HG03095 (cell line): ENCODE measurements around the gene FCN3.

Experiments used
- ATAC-seq: cut with Tn5 transposase; IDR thresholded peaks from one replicate; pipeline ENCODE4 v1.9.1; 2021; ENCODE audit warnings: moderate library complexity; ENCODE audit not compliant: unreplicated experiment

FCN3 gene

GRCh38 chr1:27360159-27361043 is 14.2 kb downstream of the FCN3 start:
- no peak for ATAC-seq

DNA sequence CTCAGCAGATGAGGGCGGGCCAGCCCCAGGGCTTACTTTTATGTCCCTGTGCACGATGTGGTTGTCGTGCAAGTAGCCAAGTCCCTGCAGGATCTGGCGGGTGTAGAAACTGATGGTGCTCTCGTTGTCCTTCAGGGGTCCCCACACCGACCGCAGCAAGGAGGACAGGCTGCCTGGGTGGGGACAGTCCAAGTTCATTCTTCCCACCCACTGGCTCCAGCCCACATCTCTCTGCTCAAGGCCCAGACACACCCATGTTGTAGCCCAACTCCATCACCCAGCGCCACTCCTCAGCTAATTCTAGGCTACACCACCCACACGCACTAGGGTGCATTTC is 14.8 kb downstream of the FCN3 start:
- ATAC-seq, result no peak

DNA sequence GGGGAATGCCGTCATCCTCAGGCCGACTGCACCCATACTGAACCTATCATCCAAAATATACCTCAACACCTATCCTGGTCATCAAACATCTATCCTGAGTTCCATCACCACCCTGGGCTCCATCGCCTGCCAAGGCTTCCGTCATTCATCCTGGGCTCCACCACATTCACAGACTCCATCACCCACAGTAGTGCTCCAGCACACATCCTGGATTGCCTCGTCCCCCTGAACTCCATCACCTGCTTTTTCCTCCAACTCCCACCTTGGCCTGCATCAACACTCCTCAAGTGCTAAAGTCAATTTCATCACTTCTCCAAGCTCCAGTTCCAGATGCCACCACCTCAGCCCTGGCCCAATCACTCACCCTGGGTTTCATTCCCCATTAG is 15.7 kb downstream of the FCN3 start:
- ATAC-seq, result no peak

DNA sequence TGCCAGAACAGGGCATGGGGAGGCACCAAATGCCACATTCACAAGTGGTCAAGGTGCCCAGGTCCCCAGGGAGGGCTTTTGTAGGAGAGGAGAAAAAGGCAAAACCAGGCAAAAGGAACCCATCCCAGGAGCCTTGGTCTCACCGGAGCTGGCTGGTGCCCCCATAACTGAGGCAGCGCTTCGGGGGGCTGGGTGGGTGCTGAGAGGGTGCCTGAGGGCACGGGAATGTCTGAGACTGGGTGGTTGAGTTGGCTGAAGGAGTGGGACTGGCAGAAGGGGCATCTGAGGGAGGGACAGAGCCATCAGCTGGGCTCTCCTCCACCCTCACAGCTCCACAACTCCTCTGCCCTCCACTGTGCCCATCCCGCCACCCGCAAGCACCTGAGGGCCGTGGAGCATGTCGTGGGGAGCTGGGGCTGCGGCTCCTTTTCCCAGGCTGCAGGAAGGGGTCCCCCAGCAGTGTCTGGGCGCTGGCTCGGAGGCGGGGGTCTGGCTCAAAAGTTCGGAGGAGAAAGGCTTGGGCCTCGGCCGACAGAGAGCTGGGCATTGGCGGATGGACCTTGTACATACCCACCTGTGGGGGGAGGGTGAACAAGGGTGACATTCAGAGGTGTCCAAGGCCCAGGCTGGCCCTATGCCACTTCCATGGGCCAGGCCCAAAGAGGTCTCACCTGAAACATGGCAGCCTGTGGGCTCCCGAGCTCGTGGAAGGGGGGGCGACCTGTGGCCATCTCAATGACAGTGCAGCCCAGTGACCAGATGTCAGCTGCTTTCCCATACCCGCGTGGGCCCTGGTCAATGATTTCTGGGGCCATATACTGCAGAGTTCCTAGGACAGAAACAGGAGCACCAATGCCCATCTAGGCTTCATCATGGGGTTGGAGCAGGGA is 16.3 kb downstream of the FCN3 start:
- ATAC-seq, result no peak

DNA sequence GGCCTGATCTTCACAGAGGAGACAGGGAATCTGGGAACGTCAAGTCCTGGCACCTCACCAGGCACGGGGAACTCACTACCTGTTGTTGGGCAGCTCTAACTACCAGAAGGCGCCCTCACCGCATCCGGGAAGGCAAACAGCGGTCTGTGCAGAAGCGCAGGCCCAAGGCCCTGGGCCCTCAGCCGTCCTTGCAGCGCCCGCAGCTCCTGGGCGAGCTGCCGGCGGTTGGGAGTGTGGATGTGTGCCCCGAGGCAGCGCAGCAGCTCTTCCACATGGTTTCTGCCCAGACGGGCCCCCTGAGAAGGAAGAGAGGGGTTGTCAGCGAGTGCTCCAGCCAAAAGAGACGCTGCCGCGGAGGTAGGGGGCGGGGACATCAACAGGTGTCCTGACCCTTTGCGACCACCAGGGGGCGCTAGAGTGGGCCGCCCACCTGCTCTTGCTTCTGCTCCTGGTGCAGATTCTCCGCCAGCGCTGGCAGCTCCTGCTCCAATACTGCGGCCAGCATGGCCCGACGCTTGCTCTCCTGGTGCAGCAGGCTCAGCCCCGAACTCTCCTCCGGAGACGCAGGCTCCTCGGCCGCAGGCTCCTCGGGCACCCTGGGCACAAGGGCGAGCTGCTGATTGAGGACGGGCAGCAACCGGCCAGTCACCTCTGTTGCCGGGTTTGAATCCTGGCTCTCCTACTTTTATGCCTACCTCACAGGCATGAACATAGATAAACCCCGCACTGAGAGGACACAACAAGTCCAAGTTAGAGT is 17.2 kb downstream of the FCN3 start:
- peak; percentile 50 for ATAC-seq

DNA sequence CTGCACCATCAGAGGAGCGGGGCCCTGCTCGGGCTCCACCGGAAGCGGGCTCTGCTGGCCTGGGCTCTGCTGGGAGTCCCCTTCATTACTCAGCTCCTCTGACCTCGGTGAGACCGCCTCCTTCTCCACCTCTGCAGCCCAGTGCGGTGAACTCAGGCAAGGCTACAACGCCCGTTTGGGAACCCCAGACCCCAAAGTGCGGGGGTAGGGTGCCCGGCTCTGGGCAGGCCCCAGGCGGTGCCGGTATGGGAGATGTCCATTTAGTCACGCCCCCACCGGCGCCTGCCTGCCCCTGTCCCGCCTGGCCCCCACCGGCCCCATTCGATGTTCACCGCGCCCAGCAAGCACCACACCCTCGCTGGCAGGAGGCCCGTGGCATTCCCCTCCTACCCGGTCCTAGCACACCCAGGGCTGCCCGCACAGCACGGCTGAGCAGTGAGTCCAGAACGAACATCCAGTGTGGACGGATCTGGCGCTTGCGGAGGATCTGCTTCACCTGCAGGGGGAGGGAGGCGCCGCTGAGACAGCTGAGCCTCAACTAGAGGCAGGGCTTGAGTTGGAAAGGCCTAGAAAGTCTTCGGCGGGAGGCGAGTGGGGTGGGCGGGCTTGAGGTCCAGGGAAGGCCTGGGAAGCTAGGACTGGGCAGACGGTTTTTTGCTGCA is 17.9 kb downstream of the FCN3 start:
- no peak for ATAC-seq

DNA sequence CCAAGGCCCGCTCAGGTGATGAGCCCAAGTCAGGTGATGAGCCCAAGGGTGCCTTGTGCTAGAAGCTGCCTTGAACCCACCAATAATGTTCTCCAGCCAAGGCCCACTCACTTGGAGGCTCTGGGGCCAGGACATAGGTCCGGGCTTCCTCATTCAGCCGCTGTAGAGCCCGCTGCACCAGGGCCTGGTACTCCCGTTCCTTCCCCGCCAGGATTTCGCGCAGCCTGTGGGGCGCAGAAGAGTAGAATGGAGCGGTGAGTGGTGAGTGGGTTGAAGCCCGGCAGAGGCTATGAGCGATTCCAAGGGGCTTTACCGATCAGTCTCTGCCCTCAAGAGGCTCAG is 18.4 kb downstream of the FCN3 start:
- no peak for ATAC-seq

- ATAC-seq, result no peak
These were observed 18.9 kb downstream of the FCN3 start for GRCh38 chr1:27355683-27356082.

DNA sequence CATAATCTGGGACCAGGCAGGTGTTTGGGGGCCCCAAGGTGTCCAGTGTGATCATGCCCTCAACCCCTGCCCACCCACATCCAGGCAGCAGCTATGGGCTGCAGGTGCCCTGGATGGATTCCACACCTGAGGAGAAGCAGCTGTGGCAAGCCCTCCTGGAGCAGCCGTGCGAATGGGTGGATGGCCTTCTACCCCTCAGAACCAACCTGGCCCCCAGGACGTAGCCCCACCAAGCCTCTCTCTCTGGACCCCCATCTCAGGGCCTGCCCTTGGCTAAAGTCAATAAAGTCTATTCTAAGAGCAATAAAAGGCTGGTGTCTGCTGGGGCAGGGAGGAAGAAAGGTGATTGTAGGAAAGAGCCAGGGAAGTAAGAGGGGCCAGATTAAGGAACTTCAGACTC is 21.0 kb downstream of the FCN3 start:
- ATAC-seq, result no peak

DNA sequence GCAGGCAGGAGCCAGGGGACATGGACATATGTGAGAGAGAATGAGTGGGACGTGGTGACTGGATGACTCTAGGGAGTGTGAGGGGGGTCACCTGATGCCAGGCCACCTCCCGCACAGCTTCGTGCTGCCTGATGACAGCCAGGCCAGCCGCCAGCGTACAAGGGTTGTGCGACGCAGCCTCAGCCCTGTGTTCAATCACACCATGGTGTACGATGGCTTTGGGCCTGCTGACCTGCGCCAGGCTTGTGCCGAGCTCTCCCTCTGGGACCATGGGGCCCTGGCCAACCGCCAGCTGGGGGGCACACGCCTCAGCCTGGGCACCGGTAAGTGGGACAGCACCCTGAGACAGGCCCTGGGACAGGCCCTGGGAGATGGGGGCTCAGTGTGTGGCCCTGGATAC is 21.5 kb downstream of the FCN3 start:
- no peak for ATAC-seq

- no peak for ATAC-seq
These were observed 23.0 kb downstream of the FCN3 start for GRCh38 chr1:27351541-27352107.

DNA sequence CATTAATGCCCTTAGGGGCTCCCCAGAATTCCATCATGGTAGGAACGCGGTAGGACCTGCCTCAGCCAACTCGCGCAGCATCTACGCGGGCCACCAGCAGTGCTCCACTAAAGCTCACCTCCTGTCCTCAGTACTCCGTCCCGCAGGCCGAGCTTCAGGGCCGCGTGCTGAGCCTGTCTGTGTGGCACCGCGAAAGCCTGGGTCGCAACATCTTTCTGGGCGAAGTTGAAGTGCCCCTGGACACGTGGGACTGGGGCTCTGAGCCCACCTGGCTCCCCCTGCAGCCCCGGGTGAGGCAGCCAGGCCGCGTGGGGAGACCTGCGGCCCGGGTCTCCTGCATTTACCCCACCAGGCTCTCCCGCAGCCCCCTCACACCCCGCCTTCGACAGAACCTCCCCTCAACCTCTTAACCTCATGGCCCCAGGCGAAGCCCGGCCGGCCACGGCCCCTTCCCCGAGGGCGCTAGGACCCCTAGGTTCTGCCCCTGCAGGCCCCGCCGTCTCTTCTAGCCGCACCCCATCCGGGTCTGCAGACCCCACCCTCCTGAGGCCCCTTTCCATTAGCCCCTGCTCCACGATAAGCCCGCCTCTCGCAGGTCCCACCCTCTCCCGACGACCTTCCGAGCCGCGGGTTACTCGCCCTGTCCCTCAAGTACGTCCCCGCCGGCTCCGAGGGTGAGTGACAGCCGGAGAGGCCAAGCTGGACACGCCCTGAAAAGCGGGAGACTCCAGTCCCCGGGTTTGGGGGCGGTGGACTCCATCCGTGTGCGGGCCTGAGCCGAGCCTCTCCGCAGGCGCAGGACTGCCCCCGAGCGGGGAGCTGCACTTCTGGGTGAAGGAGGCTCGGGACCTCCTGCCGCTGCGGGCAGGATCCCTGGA is 23.7 kb downstream of the FCN3 start:
- no peak for ATAC-seq

- no peak for ATAC-seq
These were observed 24.6 kb downstream of the FCN3 start for GRCh38 chr1:27349784-27350662.

DNA sequence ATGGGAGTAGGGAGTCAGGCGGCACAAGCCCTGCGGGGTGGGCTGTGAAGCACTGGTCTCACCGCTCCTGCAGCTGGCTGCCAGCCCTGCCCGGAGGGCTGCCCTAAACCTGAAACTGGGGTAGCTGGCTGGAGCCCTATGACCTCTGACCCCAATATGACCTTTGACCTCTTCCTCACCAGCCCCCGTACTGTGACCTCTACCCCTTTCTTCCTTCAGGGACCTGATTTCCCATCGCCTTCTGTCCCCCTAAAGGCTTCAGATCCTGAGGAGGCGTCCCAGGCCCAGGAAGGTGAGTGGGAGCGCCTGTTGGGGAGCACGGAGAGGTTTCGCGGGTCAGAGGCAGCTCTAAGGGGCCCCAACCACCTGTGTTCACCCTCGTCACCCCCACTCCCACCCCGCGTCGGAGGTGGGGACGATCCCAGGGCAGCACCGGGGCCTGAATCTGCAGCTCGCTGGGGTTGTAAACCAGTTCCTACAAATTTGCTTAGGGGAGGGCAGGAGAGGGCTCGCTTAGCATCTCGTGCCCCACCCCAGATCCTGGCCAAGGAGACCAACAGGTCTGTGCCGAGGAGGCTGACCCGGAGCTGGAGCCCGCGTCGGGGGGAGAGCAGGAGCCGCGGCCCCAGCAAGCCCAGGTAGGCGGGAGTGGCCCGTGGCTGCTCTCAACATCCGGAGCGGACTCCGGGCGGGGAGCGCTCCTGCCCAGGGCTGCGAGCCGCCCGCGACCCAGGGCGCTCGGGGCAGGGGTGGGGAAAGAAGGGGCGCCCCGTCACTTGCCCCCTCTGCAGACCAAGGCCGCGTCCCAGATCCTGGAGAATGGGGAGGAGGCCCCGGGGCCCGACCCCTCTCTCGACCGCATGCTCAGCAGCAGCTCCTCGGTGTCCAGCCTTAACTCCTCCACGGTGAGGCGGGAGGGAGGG is 25.5 kb downstream of the FCN3 start:
- ATAC-seq, result no peak

- ATAC-seq, result no peak
These were observed 27.5 kb downstream of the FCN3 start for GRCh38 chr1:27346991-27347624.

DNA sequence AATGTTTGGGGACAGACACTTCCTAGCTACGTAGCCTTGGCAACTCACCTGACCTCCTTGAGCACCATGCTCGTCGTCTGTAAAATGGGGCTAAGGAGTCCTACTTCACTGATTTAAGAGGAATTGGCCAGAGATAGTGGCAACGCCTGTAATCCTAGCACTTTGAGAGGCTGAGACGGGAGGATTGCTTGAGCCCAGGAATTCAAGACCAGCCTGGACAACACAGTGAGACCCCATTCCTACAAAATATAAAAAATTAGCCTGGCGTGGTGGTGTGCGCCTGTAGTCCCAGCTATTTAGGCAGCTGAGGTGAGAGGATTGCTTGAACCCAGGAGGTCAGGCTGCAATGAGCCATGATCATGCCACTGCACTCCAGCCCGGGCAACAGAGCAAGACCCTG is 28.3 kb downstream of the FCN3 start:
- ATAC-seq, result no peak

DNA sequence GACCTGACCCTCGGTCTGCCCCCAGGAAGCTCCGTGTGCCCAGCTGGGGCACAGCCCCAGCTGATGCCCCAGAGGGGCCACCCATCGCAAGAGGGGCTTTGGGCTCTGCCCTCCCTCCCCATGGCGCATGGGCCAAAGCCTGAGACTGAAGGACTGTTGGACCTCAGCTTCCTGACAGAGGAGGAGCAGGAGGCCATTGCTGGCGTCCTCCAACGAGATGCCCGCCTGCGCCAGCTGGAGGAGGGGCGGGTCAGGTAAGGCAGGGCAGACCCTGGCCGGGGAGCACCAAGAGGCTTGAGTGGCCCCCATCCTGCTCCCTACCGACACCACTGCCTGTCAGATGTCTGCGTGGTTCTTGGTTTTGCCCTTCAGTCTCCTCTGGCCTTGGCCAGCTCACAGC is 29.4 kb downstream of the FCN3 start:
- ATAC-seq, result no peak
